GM12872 (cell line): ENCODE measurements around the gene FBXO2.

Source experiments
- CTCF ChIP-seq: IDR thresholded peaks from 3 replicates; pipeline ENCODE4 v1.5.1; 2011; ENCODE audit warnings: low read depth, mild to moderate bottlenecking, low read length, moderate library complexity; ENCODE audit not compliant: insufficient read depth

The FBXO2 gene

GRCh38 chr1:11680270-11681070 is 26.2 kb upstream of the FBXO2 start:
- no peak for TF ChIP-seq CTCF

- TF ChIP-seq CTCF, result no peak
Observed at GRCh38 chr1:11678442-11678841, 24.2 kb upstream of the FBXO2 start.

GRCh38 chr1:11676386-11677103 is 22.3 kb upstream of the FBXO2 start:
- no peak for TF ChIP-seq CTCF

GRCh38 chr1:11675325-11675724 is 21.1 kb upstream of the FBXO2 start:
- 0 out of 3 replicates have a peak, but pooled peaks have one; percentile 8 for TF ChIP-seq CTCF

GRCh38 chr1:11674488-11674887 is 20.3 kb upstream of the FBXO2 start:
- TF ChIP-seq CTCF, result no peak

GRCh38 chr1:11673089-11673769 is 19.0 kb upstream of the FBXO2 start:
- TF ChIP-seq CTCF, result no peak
